ENCODE data around the gene MDK. TPM values are rescaled to one million over a fixed set of nuclear protein-coding genes. Genes with fewer than 3 reads are reported as not detected.
"Not testable (repeated sequence)": the region's sequence is repeated elsewhere in the genome, so short reads cannot be mapped to it uniquely, and the experiment has no call there.

Gene MDK
- total and polyA plus RNA-seq, 7 donors, result 1.2 to 6.3 (median 1.8) TPM

DNA sequence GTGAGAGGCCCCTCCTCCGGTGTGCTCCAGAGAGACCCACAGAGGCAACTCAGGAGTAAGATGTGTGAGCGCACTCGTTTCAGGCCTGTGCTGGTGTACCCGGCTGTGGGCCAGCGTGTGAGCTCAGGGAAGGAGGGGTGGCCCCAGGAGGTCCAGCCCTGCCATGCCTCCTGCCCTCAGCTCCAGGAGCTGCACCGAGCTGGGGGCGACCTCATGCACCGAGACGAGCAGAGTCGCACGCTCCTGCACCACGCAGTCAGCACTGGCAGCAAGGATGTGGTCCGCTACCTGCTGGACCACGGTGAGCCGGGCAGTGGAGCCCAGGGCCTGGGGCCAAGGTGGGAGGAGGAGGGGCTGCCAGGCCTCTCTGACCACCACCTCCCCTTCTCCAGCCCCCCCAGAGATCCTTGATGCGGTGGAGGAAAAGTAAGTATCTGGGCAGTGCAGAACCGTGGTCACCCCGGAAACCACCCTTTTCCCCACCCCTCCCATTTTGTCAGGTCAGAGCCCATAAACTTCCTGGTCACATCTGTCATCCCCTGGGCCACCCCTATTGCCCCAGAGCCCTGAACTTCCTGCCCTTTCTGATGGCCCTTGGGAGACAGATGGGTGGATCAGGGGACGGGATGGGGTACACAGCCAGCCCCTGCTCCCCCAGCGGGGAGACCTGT is 2.5 kb upstream of the MDK start:
- H3K4me3 ChIP-seq, result no peak overlapping the region
- TF ChIP-seq, protein P1, sequence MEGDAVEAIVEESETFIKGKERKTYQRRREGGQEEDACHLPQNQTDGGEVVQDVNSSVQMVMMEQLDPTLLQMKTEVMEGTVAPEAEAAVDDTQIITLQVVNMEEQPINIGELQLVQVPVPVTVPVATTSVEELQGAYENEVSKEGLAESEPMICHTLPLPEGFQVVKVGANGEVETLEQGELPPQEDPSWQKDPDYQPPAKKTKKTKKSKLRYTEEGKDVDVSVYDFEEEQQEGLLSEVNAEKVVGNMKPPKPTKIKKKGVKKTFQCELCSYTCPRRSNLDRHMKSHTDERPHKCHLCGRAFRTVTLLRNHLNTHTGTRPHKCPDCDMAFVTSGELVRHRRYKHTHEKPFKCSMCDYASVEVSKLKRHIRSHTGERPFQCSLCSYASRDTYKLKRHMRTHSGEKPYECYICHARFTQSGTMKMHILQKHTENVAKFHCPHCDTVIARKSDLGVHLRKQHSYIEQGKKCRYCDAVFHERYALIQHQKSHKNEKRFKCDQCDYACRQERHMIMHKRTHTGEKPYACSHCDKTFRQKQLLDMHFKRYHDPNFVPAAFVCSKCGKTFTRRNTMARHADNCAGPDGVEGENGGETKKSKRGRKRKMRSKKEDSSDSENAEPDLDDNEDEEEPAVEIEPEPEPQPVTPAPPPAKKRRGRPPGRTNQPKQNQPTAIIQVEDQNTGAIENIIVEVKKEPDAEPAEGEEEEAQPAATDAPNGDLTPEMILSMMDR (IDR thresholded peaks at IDR 0.05), result no peak
- DNase-seq (peak in 1 of 2 donors; percentile 60), ATAC-seq (peak; percentile 0 to 16 (median 5))
- H3K9me3 ChIP-seq, result no peaks in the 10 kb centered on the region
- no peak overlapping the region for H3K27ac ChIP-seq
- peaks cover 0 to 26% (median 15%) of the 10 kb centered on the region in 3 donors for H3K27me3 ChIP-seq (ENCODE audit: insufficient read depth in 3 of 3, low read length in 2 of 3)
- 48 to 61% (median 53%) methylated on average over 20 of the region's 20 CpGs for WGBS, 3 donors
- intact Hi-C loops (cut with DNase I), result no loop called here
- peaks cover 14% of the 10 kb centered on the region for H3K4me1 ChIP-seq
- H3K36me3 ChIP-seq (ENCODE audit: insufficient read depth in 1 of 2, low read depth in 1 of 2), result peaks cover 8 to 51% of the 10 kb centered on the region in 2 donors

DNA sequence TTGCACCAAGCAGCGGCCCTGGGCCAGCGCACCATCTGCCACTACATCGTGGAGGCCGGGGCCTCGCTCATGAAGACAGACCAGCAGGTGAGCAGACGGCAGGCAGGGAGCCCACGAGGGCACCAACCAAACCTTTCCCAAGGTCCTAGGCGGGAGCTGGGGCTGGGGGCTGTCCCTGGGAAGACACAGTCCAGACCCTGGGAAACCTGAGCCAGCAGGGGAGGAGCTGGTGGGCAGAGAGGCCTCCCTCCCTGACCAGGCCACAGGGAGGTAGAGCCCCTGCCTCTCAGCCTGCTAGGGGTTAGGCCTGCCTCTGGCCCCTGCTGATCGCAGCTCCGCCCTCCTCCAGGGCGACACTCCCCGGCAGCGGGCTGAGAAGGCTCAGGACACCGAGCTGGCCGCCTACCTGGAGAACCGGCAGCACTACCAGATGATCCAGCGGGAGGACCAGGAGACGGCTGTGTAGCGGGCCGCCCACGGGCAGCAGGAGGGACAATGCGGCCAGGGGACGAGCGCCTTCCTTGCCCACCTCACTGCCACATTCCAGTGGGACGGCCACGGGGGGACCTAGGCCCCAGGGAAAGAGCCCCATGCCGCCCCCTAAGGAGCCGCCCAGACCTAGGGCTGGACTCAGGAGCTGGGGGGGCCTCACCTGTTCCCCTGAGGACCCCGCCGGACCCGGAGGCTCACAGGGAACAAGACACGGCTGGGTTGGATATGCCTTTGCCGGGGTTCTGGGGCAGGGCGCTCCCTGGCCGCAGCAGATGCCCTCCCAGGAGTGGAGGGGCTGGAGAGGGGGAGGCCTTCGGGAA is 1.8 kb upstream of the MDK start:
- Histone ChIP-seq H3K27me3 (ENCODE audit: insufficient read depth in 3 of 3, low read length in 2 of 3) (peaks cover 0 to 27% (median 15%) of the 10 kb centered on the region in 3 donors), H3K4me1 (peaks cover 14% of the 10 kb centered on the region), H3K36me3 (ENCODE audit: insufficient read depth in 1 of 2, low read depth in 1 of 2) (peaks cover 5 to 44% of the 10 kb centered on the region in 2 donors), H3K4me3 (peak overlapping the region; percentile 70)
- intact Hi-C loops (cut with DNase I); H3K9me3 ChIP-seq; H3K27ac ChIP-seq: not testable (repeated sequence)
- WGBS, 3 donors, result 58 to 65% (median 61%) methylated on average over 19 to 33 of the region's 36 CpGs
- DNase-seq (peak in 1 of 2 donors; percentile 62), ATAC-seq (peak; percentile 12 to 35 (median 22))

DNA sequence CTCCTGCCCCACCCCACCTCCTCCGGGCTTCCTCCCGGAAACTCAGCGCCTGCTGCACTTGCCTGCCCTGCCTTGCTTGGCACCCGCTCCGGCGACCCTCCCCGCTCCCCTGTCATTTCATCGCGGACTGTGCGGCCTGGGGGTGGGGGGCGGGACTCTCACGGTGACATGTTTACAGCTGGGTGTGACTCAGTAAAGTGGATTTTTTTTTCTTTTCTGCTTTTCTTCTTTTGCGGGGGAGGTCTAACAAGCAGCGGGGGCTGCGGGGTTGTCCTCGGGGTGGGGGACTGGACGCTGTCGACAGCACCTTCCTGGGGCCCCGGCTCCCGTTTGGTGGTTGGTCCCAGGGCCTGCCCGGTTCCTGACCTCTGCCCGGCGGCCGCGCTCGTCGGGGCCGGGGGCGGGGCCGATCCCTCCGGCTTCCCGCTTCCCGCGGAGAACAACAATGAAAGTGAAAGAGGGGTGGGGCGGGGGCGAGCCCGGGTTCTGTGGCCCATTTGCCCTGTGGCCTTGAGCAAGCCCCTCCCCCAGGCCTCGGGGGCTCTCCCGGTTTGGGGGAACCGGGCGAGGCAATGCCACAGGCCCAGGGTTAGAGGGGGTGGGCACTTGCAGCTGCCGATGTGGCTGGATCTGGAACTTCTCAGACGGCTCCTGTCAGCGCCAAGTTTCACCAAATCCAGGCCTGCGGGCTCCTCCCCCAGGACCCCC is 975 bp upstream of the MDK start:
- 2 to 7% (median 3%) methylated on average over 41 to 45 of the region's 45 CpGs for WGBS, 3 donors
- Histone ChIP-seq H3K9me3 (no peaks in the 10 kb centered on the region), H3K4me1 (peaks cover 14% of the 10 kb centered on the region), H3K4me3 (peak overlapping the region; percentile 70), H3K27me3 (ENCODE audit: insufficient read depth in 3 of 3, low read length in 2 of 3) (peaks cover 0 to 27% (median 15%) of the 10 kb centered on the region in 3 donors), H3K27ac (peak overlapping the region; percentile 3), H3K36me3 (ENCODE audit: insufficient read depth in 1 of 2, low read depth in 1 of 2) (peaks cover 5 to 36% of the 10 kb centered on the region in 2 donors)
- intact Hi-C loops (cut with DNase I), result no loop called here
- DNase-seq, result peak; percentile 70 to 77
- peak; percentile 20 to 50 (median 40) for ATAC-seq
- TF ChIP-seq, protein P1 (IDR thresholded peaks at IDR 0.05), result no peak

DNA sequence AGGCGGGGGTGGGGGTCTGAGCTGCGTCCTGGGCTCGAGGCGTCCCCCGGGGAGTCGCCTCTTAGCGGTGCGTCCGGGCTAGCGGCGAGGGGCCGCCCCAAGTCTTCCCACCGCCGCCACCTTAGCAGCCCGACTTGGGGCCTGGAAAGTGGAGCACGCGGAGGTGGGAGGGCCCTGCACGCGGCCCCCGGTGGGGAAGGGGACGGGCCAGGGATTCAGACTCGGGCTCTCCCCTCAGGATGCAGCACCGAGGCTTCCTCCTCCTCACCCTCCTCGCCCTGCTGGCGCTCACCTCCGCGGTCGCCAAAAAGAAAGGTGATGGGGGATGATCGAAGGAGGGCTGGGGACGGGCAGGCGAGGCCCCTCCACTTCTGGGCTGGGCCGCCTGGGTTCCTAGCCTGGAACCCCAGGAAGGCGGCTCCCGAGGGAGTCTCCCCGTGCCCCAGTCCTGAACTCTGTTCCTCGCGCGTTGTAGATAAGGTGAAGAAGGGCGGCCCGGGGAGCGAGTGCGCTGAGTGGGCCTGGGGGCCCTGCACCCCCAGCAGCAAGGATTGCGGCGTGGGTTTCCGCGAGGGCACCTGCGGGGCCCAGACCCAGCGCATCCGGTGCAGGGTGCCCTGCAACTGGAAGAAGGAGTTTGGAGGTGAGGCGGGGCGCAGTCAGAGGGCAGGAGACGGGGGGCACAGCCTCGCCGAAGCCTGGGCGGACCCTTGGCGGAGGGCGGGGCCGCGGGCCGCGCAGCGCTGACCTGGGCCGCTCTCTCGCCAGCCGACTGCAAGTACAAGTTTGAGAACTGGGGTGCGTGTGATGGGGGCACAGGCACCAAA is 563 bp downstream of the MDK start:
- TF ChIP-seq, protein P1 (IDR thresholded peaks at IDR 0.05), result no peak
- H3K27ac ChIP-seq, result no peak overlapping the region
- peaks cover 14% of the 10 kb centered on the region for H3K4me1 ChIP-seq
- no peaks in the 10 kb centered on the region for H3K9me3 ChIP-seq
- 3 to 4% (median 3%) methylated on average over 46 to 66 of the region's 66 CpGs for WGBS, 3 donors
- peaks cover 5 to 20% of the 10 kb centered on the region in 2 donors for H3K36me3 ChIP-seq (ENCODE audit: insufficient read depth in 1 of 2, low read depth in 1 of 2)
- peaks cover 0 to 34% (median 15%) of the 10 kb centered on the region in 3 donors for H3K27me3 ChIP-seq (ENCODE audit: insufficient read depth in 3 of 3, low read length in 2 of 3)
- intact Hi-C loops (cut with DNase I), result loop anchor here in 1 of 2 donors (2.0 kb wide), 1 partner anchor 155 kb away; no protein-coding TSS in a partner anchor
- peak overlapping the region; percentile 70 for H3K4me3 ChIP-seq
- ATAC-seq (peak in 2 of 4 donors; percentile 1 to 2), DNase-seq (peak in 1 of 2 donors; percentile 53)
